HG03097 (cell line): ENCODE measurements around the gene ANKS1B.

Experiments used
- ATAC-seq: cut with Tn5 transposase; IDR thresholded peaks from one replicate; pipeline ENCODE4 v1.9.1; 2021; ENCODE audit not compliant: unreplicated experiment, low FRiP score

Gene ANKS1B

DNA sequence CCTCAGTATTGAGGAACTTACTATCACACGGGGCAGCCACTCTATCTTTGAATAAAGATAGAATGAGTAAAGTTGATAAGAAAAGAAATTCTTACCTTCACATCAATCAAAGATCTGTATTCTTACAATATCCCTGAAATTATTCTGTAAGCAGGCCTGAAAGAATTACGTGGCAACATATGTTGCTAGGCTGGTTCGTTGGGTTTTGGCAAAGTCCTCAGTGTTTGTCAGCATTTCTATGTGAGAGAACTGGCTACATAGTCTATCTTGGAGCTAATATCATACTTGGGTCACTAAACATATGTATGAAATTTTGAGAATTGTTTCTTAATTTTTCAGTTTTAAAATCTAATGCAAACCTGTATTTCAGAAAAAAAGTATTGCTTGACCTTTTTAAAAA, 749.4 kb downstream of the ANKS1B start:
- no peak for ATAC-seq

DNA sequence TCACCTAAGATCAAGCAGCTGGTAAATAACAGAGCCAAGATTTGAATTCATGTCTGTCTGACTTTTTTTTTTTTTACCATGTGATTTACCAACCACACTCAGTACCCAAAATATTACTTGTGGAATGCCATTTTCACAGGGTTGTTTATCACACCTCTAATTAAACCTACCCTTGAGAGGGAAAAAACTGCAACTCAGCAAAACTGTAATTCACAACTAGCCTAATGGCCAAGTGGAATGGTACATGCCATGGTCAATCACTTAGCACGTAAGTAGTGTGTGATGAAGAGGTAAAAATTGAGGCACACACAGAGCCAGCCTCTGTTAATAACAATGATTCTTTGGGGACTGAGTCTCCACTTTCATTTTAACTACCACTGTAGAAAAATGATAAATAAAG, 750.0 kb downstream of the ANKS1B start:
- no peak for ATAC-seq

- no peak for ATAC-seq
Measured at GRCh38 chr12:99232324-99232723, 752.4 kb downstream of the ANKS1B start.

DNA sequence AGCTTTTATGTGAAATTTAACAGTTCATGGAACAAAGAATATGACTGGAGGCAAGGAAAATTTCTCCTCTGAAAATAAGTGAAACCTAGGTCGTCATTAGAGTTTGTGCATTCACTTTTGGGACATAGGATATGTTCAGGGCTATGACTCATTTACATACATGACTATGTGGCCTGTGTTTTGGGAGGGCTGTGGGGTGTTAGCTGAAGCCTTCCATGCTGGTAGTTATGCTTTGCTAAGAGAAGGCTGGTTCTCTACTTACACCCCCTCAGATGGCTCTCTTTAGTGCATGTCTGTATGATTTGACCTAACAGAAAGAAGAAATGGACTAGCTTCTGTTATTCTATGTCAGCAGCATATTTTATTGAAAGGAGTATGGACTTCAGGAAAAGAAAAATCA, 753.7 kb downstream of the ANKS1B start:
- no peak for ATAC-seq

- ATAC-seq: no peak
Measured at GRCh38 chr12:99224237-99224636, 760.5 kb downstream of the ANKS1B start.

- ATAC-seq: no peak
Measured at GRCh38 chr12:99223579-99223978, 761.2 kb downstream of the ANKS1B start.

DNA sequence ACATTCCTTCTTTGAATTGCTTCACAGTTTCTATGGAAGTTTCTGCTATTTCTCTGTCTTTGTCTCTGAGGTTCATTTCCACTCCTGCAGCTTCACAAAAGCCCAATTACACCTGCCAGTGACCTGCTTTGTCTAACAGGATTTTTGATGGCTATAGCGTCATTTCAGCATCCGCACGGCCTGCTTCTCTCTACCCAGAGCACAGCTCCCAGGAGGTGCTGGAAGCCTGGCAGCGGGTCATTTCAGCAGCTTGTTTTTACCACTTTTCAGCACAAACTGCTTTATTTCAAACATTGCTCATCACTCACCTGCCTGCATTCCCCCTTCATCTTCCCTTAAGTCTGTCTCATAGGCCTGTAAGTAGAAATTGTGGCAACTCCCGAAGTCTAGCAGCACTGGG, 771.7 kb downstream of the ANKS1B start:
- ATAC-seq: no peak

DNA sequence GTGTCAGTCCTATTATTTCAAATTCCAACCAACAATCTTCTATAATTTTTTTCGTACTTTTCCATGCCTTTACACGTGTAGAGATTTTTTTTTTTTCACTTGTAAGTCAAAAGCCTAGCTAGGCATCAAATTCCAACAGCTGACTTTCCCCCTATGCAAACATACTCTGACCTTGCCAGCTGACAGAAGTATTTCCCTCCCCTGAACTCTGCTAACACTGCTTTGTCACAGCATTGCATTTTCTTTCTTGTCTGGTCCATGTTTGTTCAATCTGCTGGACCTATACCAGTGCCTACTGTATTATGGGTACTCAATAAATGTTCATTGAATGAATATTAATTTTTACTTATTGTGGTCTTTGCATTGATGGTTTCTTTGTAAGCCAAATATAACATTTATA, 772.5 kb downstream of the ANKS1B start:
- no peak for ATAC-seq

DNA sequence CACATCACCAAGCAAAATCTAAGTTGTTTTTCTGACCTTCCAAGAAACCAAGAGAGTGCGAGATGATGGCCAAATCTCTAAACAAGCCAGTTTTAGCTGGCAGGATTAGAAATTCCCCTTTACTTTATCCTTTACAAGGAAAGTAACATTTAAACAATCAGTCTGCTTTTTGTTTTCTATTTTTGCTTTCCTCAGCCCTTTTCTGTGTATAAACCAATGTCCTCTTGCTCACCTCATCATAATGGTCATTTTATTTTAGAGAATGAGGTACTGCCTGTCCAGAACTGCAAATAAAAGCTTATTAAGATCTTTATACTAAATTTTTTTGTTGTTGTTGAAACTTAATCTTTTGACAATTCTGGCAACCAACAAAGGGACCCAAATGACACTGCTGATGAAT, 779.6 kb downstream of the ANKS1B start:
- no peak for ATAC-seq

DNA sequence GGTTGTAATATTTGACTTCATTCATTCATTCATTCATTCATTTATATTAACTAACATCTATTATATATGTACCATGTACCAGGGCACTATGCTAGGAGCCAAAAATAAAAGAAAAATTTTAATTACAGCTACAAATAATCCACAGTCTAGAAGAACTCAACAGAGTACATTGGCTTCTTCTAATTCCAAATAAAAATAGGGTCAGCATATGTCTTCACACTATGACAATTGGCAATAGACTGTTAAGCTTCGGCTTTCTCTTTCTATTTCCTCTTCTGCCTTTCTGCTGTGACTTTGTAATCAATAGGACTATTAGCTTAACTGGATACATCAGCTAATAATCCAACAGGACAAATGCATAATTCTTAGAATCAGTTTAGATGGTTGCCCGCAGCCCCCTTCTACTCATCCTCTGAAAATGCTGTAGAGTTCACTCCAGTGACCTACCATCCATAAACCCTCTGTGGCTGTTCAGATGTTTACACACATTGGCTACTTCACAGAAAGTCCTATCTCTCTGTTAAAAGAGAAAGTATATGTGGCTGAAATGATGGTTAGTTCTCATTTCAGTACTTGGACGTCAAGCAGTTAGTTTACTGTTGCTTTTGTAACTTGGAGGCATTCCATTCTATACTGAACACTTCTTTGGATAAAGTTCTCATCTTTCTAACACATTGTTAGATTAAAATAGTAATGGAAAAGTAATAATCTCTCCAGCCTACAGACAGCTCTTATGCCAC, 782.7 kb downstream of the ANKS1B start:
- ATAC-seq: no peak

- ATAC-seq: no peak
Measured at GRCh38 chr12:99200711-99201384, 783.9 kb downstream of the ANKS1B start.

GRCh38 chr12:99195474-99195873, 789.3 kb downstream of the ANKS1B start:
- ATAC-seq: no peak

- ATAC-seq: no peak
Measured at GRCh38 chr12:99192489-99192888, 792.2 kb downstream of the ANKS1B start.

DNA sequence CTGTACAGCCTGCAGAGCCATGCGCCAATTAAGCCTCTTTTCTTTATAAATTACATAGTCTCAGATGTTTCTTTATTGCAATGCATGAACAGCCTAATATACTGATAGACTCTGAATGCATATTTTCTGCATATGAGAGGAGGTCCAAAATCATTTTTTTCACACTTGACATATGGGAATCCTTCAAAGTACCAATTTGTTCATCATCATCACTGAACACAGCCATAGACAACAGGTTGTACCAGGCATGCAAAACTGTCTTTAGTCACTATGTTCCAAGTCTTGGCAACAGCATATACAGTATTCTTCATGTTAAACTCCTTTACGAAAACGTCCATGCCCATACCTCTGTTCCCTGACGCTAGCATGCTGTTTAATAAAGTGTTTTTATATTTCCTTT, 807.9 kb downstream of the ANKS1B start:
- no peak for ATAC-seq

DNA sequence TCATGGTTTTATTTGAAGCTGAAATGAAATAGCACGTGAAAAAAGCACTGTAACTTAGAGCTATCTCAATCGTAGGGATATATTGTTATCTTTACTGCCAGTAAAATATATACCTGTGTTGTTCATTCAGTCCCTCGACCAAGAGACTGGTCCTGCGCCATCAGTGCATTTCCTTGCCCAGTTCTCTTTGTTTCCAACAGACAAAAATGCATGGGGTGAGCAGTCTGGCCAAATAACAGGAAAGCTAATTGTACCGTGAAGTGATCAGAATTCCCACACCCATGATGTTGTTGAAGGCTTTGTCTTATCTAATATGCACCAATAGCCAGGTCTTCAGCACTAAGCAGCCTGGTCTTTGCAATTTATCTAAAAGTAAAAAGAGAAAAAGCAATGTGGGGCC, 814.3 kb downstream of the ANKS1B start:
- no peak for ATAC-seq

- no peak for ATAC-seq
Measured at GRCh38 chr12:99170037-99170436, 814.7 kb downstream of the ANKS1B start.

GRCh38 chr12:99157946-99158345, 826.8 kb downstream of the ANKS1B start:
- ATAC-seq: no peak

GRCh38 chr12:99154983-99155336, 829.8 kb downstream of the ANKS1B start:
- ATAC-seq: no peak

DNA sequence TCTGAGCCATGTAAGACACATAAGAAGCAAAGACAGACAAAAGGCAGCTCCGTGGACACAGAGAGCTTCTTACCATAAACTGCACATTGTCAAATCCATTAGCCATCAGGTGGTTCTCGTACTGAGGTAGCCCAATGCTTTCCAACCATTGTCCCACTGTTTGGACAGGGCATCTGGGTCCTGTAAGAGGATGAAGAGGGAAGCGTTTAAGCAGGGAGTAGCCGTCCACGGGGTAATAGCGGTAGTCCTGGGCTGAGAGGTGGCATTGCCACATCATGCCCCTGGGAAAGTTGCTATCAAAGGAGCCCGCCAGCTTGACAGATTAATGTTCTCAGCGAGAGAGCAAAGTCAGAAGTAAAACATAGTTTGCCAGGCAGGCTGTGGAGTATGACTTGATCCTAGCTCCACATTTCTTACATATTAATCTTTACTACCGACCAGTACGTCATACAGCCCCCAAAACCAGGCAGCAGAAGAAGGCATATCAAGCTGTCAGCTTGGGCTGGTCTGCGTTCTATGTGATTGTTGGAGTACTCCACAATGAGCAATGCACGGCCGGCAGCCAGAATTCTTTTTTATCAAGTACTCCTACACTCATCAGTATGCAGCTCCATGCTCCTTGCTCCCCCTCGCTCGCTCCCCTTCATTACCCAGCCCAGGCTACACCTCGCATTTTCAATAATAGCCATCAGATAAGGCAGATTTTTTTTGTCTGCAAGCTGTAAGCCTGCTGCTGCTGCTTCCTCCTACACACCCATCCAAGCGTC, 830.3 kb downstream of the ANKS1B start:
- no peak for ATAC-seq

DNA sequence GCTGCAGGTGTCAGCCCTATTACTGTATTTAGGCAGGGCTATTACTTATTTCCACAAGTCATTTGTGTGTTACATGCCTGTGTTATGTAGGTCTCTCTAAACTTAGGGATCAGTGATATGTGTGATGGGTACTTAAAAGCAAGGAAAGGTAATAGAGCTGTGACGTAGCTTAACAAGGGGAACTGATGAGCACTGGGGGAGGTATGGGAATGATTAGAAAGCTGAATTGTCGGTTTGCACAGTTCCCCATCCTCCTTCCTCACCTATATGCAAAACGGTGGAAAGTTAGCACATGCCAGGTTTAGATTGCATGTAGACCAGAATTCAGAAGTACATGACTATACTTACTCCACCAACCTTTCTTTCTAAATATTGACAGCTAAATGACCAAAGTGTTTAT, 831.4 kb downstream of the ANKS1B start:
- ATAC-seq: no peak

- ATAC-seq: no peak
Measured at GRCh38 chr12:99152337-99152736, 832.4 kb downstream of the ANKS1B start.

GRCh38 chr12:99151744-99152143, 833.0 kb downstream of the ANKS1B start:
- no peak for ATAC-seq
